ENCODE measurements around the gene WBP2. TPM values are rescaled to one million over a fixed set of nuclear protein-coding genes. Genes with fewer than 3 reads are reported as not detected.
A peak's percentile ranks its signal among the peaks of the same experiment; 100 is the strongest.
"Not testable (repeated sequence)": the region's sequence is repeated elsewhere in the genome, so short reads cannot be mapped to it uniquely, and the experiment has no call there.

The WBP2 gene
- total RNA-seq, 1 donor from 2014 or later = 17.9 TPM

GRCh38 chr17:75813081-75814020 is 41.8 kb downstream of the WBP2 start:
- H3K27me3 ChIP-seq (ENCODE audit: control insufficient read depth, insufficient read depth, low read length) = no peaks in the 10 kb centered on the region
- DNase-seq (ENCODE audit: low read depth) (no peak), FAIRE-seq (peak; percentile 60)
- TF ChIP-seq CTCF (IDR thresholded peaks at IDR 0.05; ENCODE audit: insufficient read depth, low read length, severe bottlenecking) = no peak
- H3K36me3 ChIP-seq (ENCODE audit: control insufficient read depth, insufficient read depth, low read length) = peaks cover 34% of the 10 kb centered on the region
- H3K4me3 ChIP-seq (ENCODE audit: low read depth, low read length) = no peak overlapping the region

- no peak for DNase-seq (ENCODE audit: low read depth)
- TF ChIP-seq CTCF (IDR thresholded peaks at IDR 0.05; ENCODE audit: insufficient read depth, low read length, severe bottlenecking) = no peak
- H3K4me3 ChIP-seq (ENCODE audit: low read depth, low read length) = no peak overlapping the region
- H3K27me3 ChIP-seq (ENCODE audit: control insufficient read depth, insufficient read depth, low read length) = no peaks in the 10 kb centered on the region
- no peak for FAIRE-seq
- H3K36me3 ChIP-seq (ENCODE audit: control insufficient read depth, insufficient read depth, low read length) = peaks cover 27% of the 10 kb centered on the region
Observed at GRCh38 chr17:75812096-75813013, 42.8 kb downstream of the WBP2 start.

DNA sequence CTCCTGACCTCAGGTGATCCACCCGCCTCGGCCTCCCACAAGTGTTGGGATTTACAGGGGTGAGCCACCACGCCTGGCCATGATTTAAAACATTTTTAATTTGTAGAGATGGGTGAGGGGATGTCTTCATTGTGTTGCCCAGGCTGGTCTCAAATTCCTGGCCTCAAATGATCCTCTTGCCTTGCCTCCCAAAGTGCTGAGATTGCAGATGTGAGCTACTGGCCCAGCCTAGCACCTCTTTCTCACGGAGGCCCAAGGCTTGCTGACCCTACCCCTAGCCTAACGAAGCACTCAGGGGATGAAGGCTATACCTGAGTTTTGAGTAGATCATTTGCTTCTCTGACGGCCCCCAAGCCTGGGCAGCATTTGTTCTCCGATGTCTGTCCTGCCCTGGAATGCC is 44.0 kb downstream of the WBP2 start:
- no peak for FAIRE-seq
- no peak for DNase-seq (ENCODE audit: low read depth)
- Histone ChIP-seq H3K27me3 (ENCODE audit: control insufficient read depth, insufficient read depth, low read length) (no peaks in the 10 kb centered on the region), H3K36me3 (ENCODE audit: control insufficient read depth, insufficient read depth, low read length) (peaks cover 18% of the 10 kb centered on the region), H3K4me3 (ENCODE audit: low read depth, low read length) (no peak overlapping the region)
- TF ChIP-seq CTCF (IDR thresholded peaks at IDR 0.05; ENCODE audit: insufficient read depth, low read length, severe bottlenecking) = no peak

- not testable (repeated sequence) for FAIRE-seq; H3K27me3 ChIP-seq (ENCODE audit: control insufficient read depth, insufficient read depth, low read length); H3K4me3 ChIP-seq (ENCODE audit: low read depth, low read length)
Observed at GRCh38 chr17:75810756-75811155, 44.4 kb downstream of the WBP2 start.

DNA sequence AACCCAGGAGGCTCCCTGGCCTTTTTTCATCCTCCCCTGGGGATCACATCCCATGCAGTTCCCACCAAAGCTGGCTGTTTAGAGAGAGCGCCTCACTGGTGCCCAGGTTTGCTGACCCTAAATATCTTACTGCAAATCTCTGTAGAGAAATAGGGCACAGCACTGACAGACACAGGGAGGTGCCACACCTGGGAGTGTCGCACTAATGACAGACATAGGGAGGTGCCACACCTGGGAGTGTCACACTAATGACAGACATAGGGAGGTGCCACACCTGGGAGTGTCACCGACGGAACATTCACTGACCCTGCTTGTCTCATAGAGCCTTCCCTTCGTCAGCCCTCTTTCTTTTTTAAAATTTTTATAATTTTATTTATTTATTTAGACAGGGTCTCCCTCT is 44.9 kb downstream of the WBP2 start:
- no peak overlapping the region for H3K4me3 ChIP-seq (ENCODE audit: low read depth, low read length)
- TF ChIP-seq CTCF (IDR thresholded peaks at IDR 0.05; ENCODE audit: insufficient read depth, low read length, severe bottlenecking) = no peak
- no peaks in the 10 kb centered on the region for H3K27me3 ChIP-seq (ENCODE audit: control insufficient read depth, insufficient read depth, low read length)
- FAIRE-seq (no peak), DNase-seq (ENCODE audit: low read depth) (no peak)
- peaks cover 18% of the 10 kb centered on the region for H3K36me3 ChIP-seq (ENCODE audit: control insufficient read depth, insufficient read depth, low read length)

More at GRCh38 chr17:75810756-75811155, 44.4 kb downstream of the WBP2 start:
- DNase-seq (ENCODE audit: low read depth) = not testable (repeated sequence)
- peaks cover 18% of the 10 kb centered on the region for H3K36me3 ChIP-seq (ENCODE audit: control insufficient read depth, insufficient read depth, low read length)

DNA sequence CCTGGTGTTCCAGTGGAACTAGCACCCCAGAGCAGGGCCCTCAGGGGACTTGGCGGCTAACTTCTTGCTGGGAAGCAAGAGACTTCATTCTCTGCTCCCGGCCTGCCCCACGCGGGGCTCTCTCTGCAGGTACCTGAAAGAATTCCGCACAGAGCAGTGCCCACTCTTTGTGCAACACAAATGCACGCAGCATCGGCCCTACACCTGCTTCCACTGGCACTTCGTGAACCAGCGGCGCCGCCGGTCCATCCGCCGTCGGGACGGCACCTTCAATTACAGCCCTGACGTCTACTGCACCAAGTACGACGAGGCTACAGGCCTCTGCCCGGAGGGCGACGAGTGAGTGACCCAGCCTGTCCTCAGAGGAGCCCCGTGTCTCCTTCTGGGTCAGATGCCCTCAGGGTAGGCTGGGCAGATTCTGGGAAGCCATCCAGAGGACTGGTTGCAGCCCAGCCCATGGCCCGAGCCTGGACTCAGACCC is 45.5 kb downstream of the WBP2 start:
- Histone ChIP-seq H3K36me3 (ENCODE audit: control insufficient read depth, insufficient read depth, low read length) (peaks cover 16% of the 10 kb centered on the region), H3K27me3 (ENCODE audit: control insufficient read depth, insufficient read depth, low read length) (no peaks in the 10 kb centered on the region), H3K4me3 (ENCODE audit: low read depth, low read length) (no peak overlapping the region)
- FAIRE-seq = no peak
- DNase-seq (ENCODE audit: low read depth) = no peak
- no peak for TF ChIP-seq CTCF (IDR thresholded peaks at IDR 0.05; ENCODE audit: insufficient read depth, low read length, severe bottlenecking)

Data from bronchial epithelial cell (primary cell).